ENCODE data around the gene SLFN13. TPM values are rescaled to one million over a fixed set of nuclear protein-coding genes. Genes with fewer than 3 reads are reported as not detected.

SLFN13 gene
- total and polyA plus RNA-seq, 4 donors: 0.53 to 14.2 (median 2.2) TPM

- Histone ChIP-seq H3K27ac (ENCODE audit: low read depth in 1 of 2, low read length in 2 of 2) (no peak overlapping the region), H3K4me1 (ENCODE audit: control insufficient read depth in 4 of 4, insufficient read depth in 4 of 4, low read length in 3 of 4) (peaks cover 0 to 13% (median 4%) of the 10 kb centered on the region in 4 donors), H3K9me3 (ENCODE audit: control insufficient read depth in 4 of 4, low read length in 3 of 4) (no peaks in the 10 kb centered on the region), H3K36me3 (ENCODE audit: control insufficient read depth in 4 of 4, insufficient read depth in 3 of 4, low read depth in 1 of 4, low read length in 3 of 4) (no peaks in the 10 kb centered on the region), H3K27me3 (ENCODE audit: control insufficient read depth in 4 of 4, insufficient read depth in 4 of 4, low read length in 3 of 4) (no peaks in the 10 kb centered on the region), H3K9ac (ENCODE audit: low read depth in 1 of 2, low read length in 2 of 2) (no peak overlapping the region), H3K4me3 (ENCODE audit: low read depth in 1 of 3, low read length in 3 of 3) (no peak overlapping the region)
- DNase-seq (ENCODE audit: low spot score): no peak
- no peak for TF ChIP-seq ZBTB33 (IDR thresholded peaks at IDR 0.05)
- TF ChIP-seq MAX (IDR thresholded peaks at IDR 0.05): no peak
- no peak for TF ChIP-seq FOXA2 (IDR thresholded peaks at IDR 0.05)
- no peak for TF ChIP-seq CTCF (IDR thresholded peaks at IDR 0.05; ENCODE audit: low read depth, low read length, missing input control)
- TF ChIP-seq RXRA (IDR thresholded peaks at IDR 0.05): no peak
- no peak for TF ChIP-seq HNF4G (IDR thresholded peaks at IDR 0.05)
- no peak for TF ChIP-seq TAF1 (conservative IDR thresholded peaks at IDR 0.05)
- no peak for TF ChIP-seq ATF3 (IDR thresholded peaks at IDR 0.05)
- 87% methylated on average over 2 of the region's 2 CpGs for WGBS
Measured at GRCh38 chr17:35428229-35428628, 20.3 kb downstream of the SLFN13 start.

GRCh38 chr17:35423761-35424160 lies 24.8 kb downstream of the SLFN13 start:
- Histone ChIP-seq H3K27me3 (ENCODE audit: control insufficient read depth in 4 of 4, insufficient read depth in 4 of 4, low read length in 3 of 4) (no peaks in the 10 kb centered on the region), H3K36me3 (ENCODE audit: control insufficient read depth in 4 of 4, insufficient read depth in 3 of 4, low read depth in 1 of 4, low read length in 3 of 4) (no peaks in the 10 kb centered on the region), H3K9me3 (ENCODE audit: control insufficient read depth in 4 of 4, low read length in 3 of 4) (no peaks in the 10 kb centered on the region), H3K27ac (ENCODE audit: low read depth in 1 of 2, low read length in 2 of 2) (no peak overlapping the region), H3K9ac (ENCODE audit: low read depth in 1 of 2, low read length in 2 of 2) (no peak overlapping the region), H3K4me3 (ENCODE audit: low read depth in 1 of 3, low read length in 3 of 3) (no peak overlapping the region), H3K4me1 (ENCODE audit: control insufficient read depth in 4 of 4, insufficient read depth in 4 of 4, low read length in 3 of 4) (no peaks in the 10 kb centered on the region)
- TF ChIP-seq RAD21 (IDR thresholded peaks at IDR 0.05) (no peak), SP1 (IDR thresholded peaks at IDR 0.05) (no peak), CTCF (IDR thresholded peaks at IDR 0.05; ENCODE audit: low read depth, low read length, missing input control) (no peak), RXRA (IDR thresholded peaks at IDR 0.05) (no peak), FOXA2 (IDR thresholded peaks at IDR 0.05) (no peak), YY1 (IDR thresholded peaks at IDR 0.05) (no peak), REST (IDR thresholded peaks at IDR 0.05) (no peak), GABPA (IDR thresholded peaks at IDR 0.05 in 1 of 2, conservative IDR thresholded peaks at IDR 0.05 in 1 of 2) (no peak), TAF1 (conservative IDR thresholded peaks at IDR 0.05) (no peak), FOXA1 (IDR thresholded peaks at IDR 0.05) (no peak), HNF4A (conservative IDR thresholded peaks at IDR 0.05) (no peak), EGR1 (IDR thresholded peaks at IDR 0.05; ENCODE audit: low read depth in 2 of 2) (no peak), JUND (IDR thresholded peaks at IDR 0.05) (no peak), MAX (IDR thresholded peaks at IDR 0.05) (no peak), HNF4G (IDR thresholded peaks at IDR 0.05) (no peak), ZBTB33 (IDR thresholded peaks at IDR 0.05) (no peak), ATF3 (IDR thresholded peaks at IDR 0.05) (no peak), NR2F2 (IDR thresholded peaks at IDR 0.05) (no peak)
- WGBS: 88% methylated on average over 4 of the region's 4 CpGs
- no peak for DNase-seq (ENCODE audit: low spot score)

Measured in liver (tissue), 9 donors.